GM12878 (cell line): Measurements from ENCODE around the gene PLEKHN1. TPM values are rescaled to one million over a fixed set of nuclear protein-coding genes. Genes with fewer than 3 reads are reported as not detected.

Source experiments
- ATAC-seq: fragments of 200-7000 bp; cut with Tn5 transposase; 3 replicates; pipeline ENCODE4 v1.9.1; 2020; ENCODE audit warnings: mild to moderate bottlenecking, moderate library complexity
- BruUV-seq: library from RNA; stranded (reverse); fragments of 400-500 nt; replicated peaks from 2 replicates; lab custom pipeline; 2021; lab: Mats Ljungman, UMichigan
- CTCF ChIA-PET: fragments of 300-600 bp; sonication (Branson Sonifier 250); formaldehyde crosslinking; extraction: SDS; loops from one replicate; lab custom pipeline; 2021; ENCODE audit warnings: inconsistent platforms; lab: Yijun Ruan, JAX
- POLR2A ChIA-PET: fragments of 350-600 bp; formaldehyde crosslinking; extraction: SDS; loops from one replicate; lab custom pipeline; 2021; ENCODE audit warnings: inconsistent platforms; lab: Charles Lee
- RAD21 ChIA-PET: fragments of 300-600 bp; sonication (Branson Sonifier 250); formaldehyde crosslinking; loops from one replicate; lab custom pipeline; 2023; ENCODE audit warnings: antibody characterized with exemption; ENCODE audit not compliant: unreplicated experiment; lab: Charles Lee
- SMC1A ChIA-PET: fragments of 300-600 bp; sonication (Branson Sonifier 250); formaldehyde crosslinking; loops from one replicate; lab custom pipeline; 2023; ENCODE audit not compliant: unreplicated experiment, uncharacterized antibody; lab: Charles Lee
- DNase-seq: peaks from one replicate; pipeline ENCODE4 v3.0.0-alpha.2; 2011; ENCODE audit warnings: low read depth, low spot score
- FAIRE-seq: peaks from 3 replicates; lab custom pipeline; 2011; peaks lifted over from hg19 to GRCh38; lab: Jason Lieb, UNC
- H2AFZ ChIP-seq: 2 replicates; pipeline ENCODE4 v1.6.0; 2011; ENCODE audit warnings: low read depth, low read length, control low read depth; ENCODE audit not compliant: control insufficient read depth
- H3K27ac ChIP-seq: 2 replicates; pipeline ENCODE4 v1.5.1; 2011; ENCODE audit warnings: control low read depth; ENCODE audit not compliant: control insufficient read depth, insufficient read depth
- H3K27me3 ChIP-seq, 2 experiments: replicated peaks in 1 of 2; 2 replicates each; pipeline versions ENCODE4 v1.6.0 to v1.6.1; 2011; ENCODE audit warnings: low read length in 1 of 2; ENCODE audit not compliant: control insufficient read depth in 2 of 2, insufficient read depth in 2 of 2
- H3K36me3 ChIP-seq, 2 experiments: 2 replicates each; pipeline ENCODE4 v1.5.1; 2011; ENCODE audit warnings: low read length in 1 of 2; ENCODE audit not compliant: control insufficient read depth in 2 of 2, insufficient read depth in 2 of 2
- H3K4me1 ChIP-seq: 2 replicates; pipeline ENCODE4 v1.6.1; 2011; ENCODE audit warnings: mild to moderate bottlenecking, low read length, moderate library complexity, mixed read lengths; ENCODE audit not compliant: control insufficient read depth, insufficient read depth
- H3K4me2 ChIP-seq: 2 replicates; pipeline ENCODE4 v1.6.0; 2011; ENCODE audit warnings: control low read depth; ENCODE audit not compliant: control insufficient read depth, insufficient read depth
- H3K4me3 ChIP-seq: fragments of 200-600 bp; sonication (generic); 2 replicates; pipeline ENCODE4 v1.5.1; 2016
- H3K79me2 ChIP-seq: 2 replicates; pipeline ENCODE4 v1.6.0; 2011; ENCODE audit warnings: low read length; ENCODE audit not compliant: control insufficient read depth, insufficient read depth
- H3K9ac ChIP-seq: 2 replicates; pipeline ENCODE4 v1.8.0; 2011; ENCODE audit warnings: low read length, control low read depth, mixed read lengths; ENCODE audit not compliant: control insufficient read depth, insufficient read depth
- H3K9me3 ChIP-seq: replicated peaks from 3 replicates; pipeline ENCODE4 v1.5.1; 2011; ENCODE audit warnings: mild to moderate bottlenecking, low read length; ENCODE audit not compliant: control insufficient read depth, insufficient read depth
- H4K20me1 ChIP-seq: 2 replicates; pipeline ENCODE4 v1.6.0; 2011; ENCODE audit not compliant: control insufficient read depth, insufficient read depth
- CTCF ChIP-seq, 3 experiments: IDR thresholded peaks in 2 of 3; conservative IDR thresholded peaks in 1 of 3; 2 replicates each; pipeline ENCODE4 v1.5.1; 2011; ENCODE audit warnings: low read depth in 3 of 3, low read length in 3 of 3, mild to moderate bottlenecking in 3 of 3, control low read depth in 2 of 3, moderate library complexity in 2 of 3, inconsistent platforms in 1 of 3, mixed read lengths in 1 of 3; ENCODE audit not compliant: control insufficient read depth in 2 of 3, insufficient read depth in 1 of 3; ENCODE audit errors: extremely low read depth in 1 of 3
- E2F4 ChIP-seq: IDR thresholded peaks from 2 replicates; pipeline ENCODE4 v1.6.1; 2012; ENCODE audit warnings: low read depth, low read length, improper control_type of control experiment
- EED ChIP-seq: sonication (generic); IDR thresholded peaks from 2 replicates; pipeline ENCODE4 v1.6.1; 2016; ENCODE audit warnings: antibody characterized with exemption, low read depth
- ELK1 ChIP-seq: IDR thresholded peaks from 2 replicates; pipeline ENCODE4 v1.6.1; 2012; ENCODE audit warnings: low read depth, low read length, improper control_type of control experiment
- GATAD2B ChIP-seq: fragments of 450-650 bp; conservative IDR thresholded peaks from 2 replicates; pipeline ENCODE4 v1.6.1; 2017; ENCODE audit warnings: low read depth, mild to moderate bottlenecking, moderate library complexity
- MAX ChIP-seq: IDR thresholded peaks from 2 replicates; pipeline ENCODE4 v1.6.1; 2012; ENCODE audit warnings: low read depth, low read length, improper control_type of control experiment
- NR2C1 ChIP-seq: fragments of 450-650 bp; IDR thresholded peaks from 2 replicates; pipeline ENCODE4 v1.6.1; 2017; ENCODE audit warnings: antibody characterized with exemption, mild to moderate bottlenecking, moderate library complexity
- ZNF217 ChIP-seq: fragments of 450-650 bp; IDR thresholded peaks from 2 replicates; pipeline ENCODE4 v1.6.1; 2017; ENCODE audit warnings: antibody characterized with exemption, mild to moderate bottlenecking
- ZNF622 ChIP-seq: fragments of 450-650 bp; IDR thresholded peaks from 2 replicates; pipeline ENCODE4 v1.6.1; 2017; ENCODE audit warnings: mild to moderate bottlenecking, inconsistent platforms
- WGBS: methylation state at CpG from one replicate; pipeline ENCODE4 v1.1.6; 2016; ENCODE audit warnings: low lambda C conversion rate; ENCODE audit not compliant: insufficient replicate concordance, insufficient coverage; ENCODE audit errors: missing lambda C conversion rate; 5-methylcytosine and 5-hydroxymethylcytosine counted together
- in situ Hi-C: fragments of 300-500 bp; cut with MboI; formaldehyde crosslinking; loops from 9 replicates; pipeline ENCODE4 v1.14.3; 2018; ENCODE audit warnings: mixed read lengths
- intact Hi-C: fragments of 100-400 bp; cut with micrococcal nuclease; formaldehyde crosslinking; loops from one replicate; pipeline ENCODE4 v1.14.2; 2022; ENCODE audit not compliant: unreplicated experiment
- polyA plus RNA-seq, 11 experiments: library from polyadenylated mRNA; depleted of rRNA in 4 of 11; unstranded in 6 of 11; stranded (reverse) in 5 of 11; fragments of >200 nt; fragmentation: Nextera tagmentation in 4 of 11; fragmentation: Illumina TruSeq in 1 of 11; extraction: Ambion mirVana in 4 of 11; extraction: Trizol in 1 of 11; gene quantifications; 1 replicate in 1 of 11; 2 replicates in 10 of 11; pipeline versions ENCODE4 v1.2.1 to v1.2.3, GENCODE V29; 2011 to 2016; ENCODE audit warnings: inconsistent platforms in 2 of 11, missing spikeins in 2 of 11, low read depth in 1 of 11
- total RNA-seq, 4 experiments: library from RNA; depleted of rRNA in 3 of 4; stranded (reverse); fragments of >200 nt in 3 of 4; fragmentation: Illumina TruSeq in 1 of 4; extraction: Trizol in 1 of 4; gene quantifications; 2 replicates each; pipeline versions ENCODE4 v1.2.1 to v1.2.3, GENCODE V29; 2013 to 2021
- TF ChIP-seq, protein P1 (sequence below): fragments of 450-650 bp; IDR thresholded peaks from 2 replicates; pipeline ENCODE4 v1.6.1; 2017; ENCODE audit warnings: mild to moderate bottlenecking, moderate library complexity

The PLEKHN1 gene
- total and polyA plus RNA-seq, 10 of the 15 experiments (the other 5 are each of a cell fraction or from before 2014, with no cell fraction given): 0.04 to 0.26 (median 0.18) TPM; not detected in 6

GRCh38 chr1:931380-932172 lies 34.7 kb upstream of the PLEKHN1 start:
- H3K9ac ChIP-seq: no peak overlapping the region
- no peak for FAIRE-seq
- CTCF ChIA-PET: no interaction called here
- no peak for TF ChIP-seq ZNF622
- TF ChIP-seq CTCF (IDR thresholded peaks at IDR 0.05 in 2 of 3, conservative IDR thresholded peaks at IDR 0.05 in 1 of 3; ENCODE audit: control insufficient read depth in 2 of 3, extremely low read depth in 1 of 3, insufficient read depth in 1 of 3, low read depth in 3 of 3, low read length in 3 of 3): no peak
- TF ChIP-seq E2F4: no peak
- TF ChIP-seq ZNF217: no peak
- TF ChIP-seq NR2C1: no peak
- TF ChIP-seq, protein P1, sequence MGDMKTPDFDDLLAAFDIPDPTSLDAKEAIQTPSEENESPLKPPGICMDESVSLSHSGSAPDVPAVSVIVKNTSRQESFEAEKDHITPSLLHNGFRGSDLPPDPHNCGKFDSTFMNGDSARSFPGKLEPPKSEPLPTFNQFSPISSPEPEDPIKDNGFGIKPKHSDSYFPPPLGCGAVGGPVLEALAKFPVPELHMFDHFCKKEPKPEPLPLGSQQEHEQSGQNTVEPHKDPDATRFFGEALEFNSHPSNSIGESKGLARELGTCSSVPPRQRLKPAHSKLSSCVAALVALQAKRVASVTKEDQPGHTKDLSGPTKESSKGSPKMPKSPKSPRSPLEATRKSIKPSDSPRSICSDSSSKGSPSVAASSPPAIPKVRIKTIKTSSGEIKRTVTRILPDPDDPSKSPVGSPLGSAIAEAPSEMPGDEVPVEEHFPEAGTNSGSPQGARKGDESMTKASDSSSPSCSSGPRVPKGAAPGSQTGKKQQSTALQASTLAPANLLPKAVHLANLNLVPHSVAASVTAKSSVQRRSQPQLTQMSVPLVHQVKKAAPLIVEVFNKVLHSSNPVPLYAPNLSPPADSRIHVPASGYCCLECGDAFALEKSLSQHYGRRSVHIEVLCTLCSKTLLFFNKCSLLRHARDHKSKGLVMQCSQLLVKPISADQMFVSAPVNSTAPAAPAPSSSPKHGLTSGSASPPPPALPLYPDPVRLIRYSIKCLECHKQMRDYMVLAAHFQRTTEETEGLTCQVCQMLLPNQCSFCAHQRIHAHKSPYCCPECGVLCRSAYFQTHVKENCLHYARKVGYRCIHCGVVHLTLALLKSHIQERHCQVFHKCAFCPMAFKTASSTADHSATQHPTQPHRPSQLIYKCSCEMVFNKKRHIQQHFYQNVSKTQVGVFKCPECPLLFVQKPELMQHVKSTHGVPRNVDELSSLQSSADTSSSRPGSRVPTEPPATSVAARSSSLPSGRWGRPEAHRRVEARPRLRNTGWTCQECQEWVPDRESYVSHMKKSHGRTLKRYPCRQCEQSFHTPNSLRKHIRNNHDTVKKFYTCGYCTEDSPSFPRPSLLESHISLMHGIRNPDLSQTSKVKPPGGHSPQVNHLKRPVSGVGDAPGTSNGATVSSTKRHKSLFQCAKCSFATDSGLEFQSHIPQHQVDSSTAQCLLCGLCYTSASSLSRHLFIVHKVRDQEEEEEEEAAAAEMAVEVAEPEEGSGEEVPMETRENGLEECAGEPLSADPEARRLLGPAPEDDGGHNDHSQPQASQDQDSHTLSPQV: no peak
- TF ChIP-seq ELK1: no peak
- no peak for TF ChIP-seq GATAD2B
- TF ChIP-seq EED: no peak
- no peak for TF ChIP-seq MAX

More at GRCh38 chr1:931380-932172, 34.7 kb upstream of the PLEKHN1 start:
- Histone ChIP-seq H3K27me3 (peaks cover under 1 to 5% of the 10 kb centered on the region in 2 experiments; a peak in 3 of 4 replicates), H2AFZ (no peak overlapping the region), H3K9me3 (no peaks in the 10 kb centered on the region), H3K79me2 (no peaks in the 10 kb centered on the region), H3K4me1 (no peaks in the 10 kb centered on the region), H3K27ac (no peak overlapping the region), H4K20me1 (no peaks in the 10 kb centered on the region), H3K4me2 (no peak overlapping the region), H3K4me3 (no peak overlapping the region), H3K36me3 (no peaks in the 10 kb centered on the region)
- ATAC-seq: peak; percentile 47
- POLR2A ChIA-PET: interaction anchor here (0.6 kb wide), 1 partner anchor 492 kb away, joined by 5 read pairs; no protein-coding TSS in a partner anchor
- intact Hi-C loops: no loop called here
- RAD21 ChIA-PET: no interaction called here
- DNase-seq: no peak
- WGBS: under 1% methylated on average over 15 of the region's 15 CpGs
- SMC1A ChIA-PET: no interaction called here
- BruUV-seq: no TSS peak
- in situ Hi-C loops: loop anchor here (10.0 kb wide), 1 partner anchor 57 kb away; no protein-coding TSS in a partner anchor
